A549 treated with Hydrocortisone at 1 μM for 4 hours (cell line): Measurements from ENCODE around the gene ASPA. TPM values are rescaled to one million over a fixed set of nuclear protein-coding genes. Genes with fewer than 3 reads are reported as not detected.

Experiments used
- total RNA-seq: library from RNA; stranded (reverse); fragments of 200-300 nt; extraction: Qiagen RNA extraction; gene quantifications from 5 replicates; pipeline ENCODE4 v1.2.3, GENCODE V29; 2022

Gene ASPA
- not detected in 5 replicates for total RNA-seq

DNA sequence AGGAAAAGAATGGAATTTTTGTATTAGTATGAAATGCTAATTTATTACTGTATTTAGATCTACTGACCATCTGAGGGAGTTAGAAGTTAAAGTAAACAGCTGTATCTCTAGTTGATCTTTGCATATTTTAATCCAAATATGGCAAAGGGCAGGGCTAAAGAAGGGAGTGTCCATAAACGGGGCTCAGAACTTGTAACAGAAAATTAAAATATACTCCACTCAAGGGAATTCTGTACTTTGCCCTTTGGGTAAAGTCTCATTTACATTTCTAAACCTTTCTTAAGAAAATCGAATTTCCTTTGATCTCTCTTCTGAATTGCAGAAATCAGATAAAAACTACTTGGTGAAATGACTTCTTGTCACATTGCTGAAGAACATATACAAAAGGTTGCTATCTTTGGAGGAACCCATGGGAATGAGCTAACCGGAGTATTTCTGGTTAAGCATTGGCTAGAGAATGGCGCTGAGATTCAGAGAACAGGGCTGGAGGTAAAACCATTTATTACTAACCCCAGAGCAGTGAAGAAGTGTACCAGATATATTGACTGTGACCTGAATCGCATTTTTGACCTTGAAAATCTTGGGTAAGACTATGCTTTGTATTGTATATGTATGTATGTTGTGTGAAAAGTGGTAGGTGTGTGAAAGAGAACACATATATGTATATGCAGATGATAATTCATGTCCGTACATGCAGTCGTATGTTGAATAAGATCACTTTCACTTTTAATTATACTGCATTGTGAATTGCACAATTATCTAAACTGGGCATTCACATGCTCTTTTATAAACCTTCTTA is at the start of gene ASPA:
TSS of gene ASPA (plus strand) at position 186 of the 799 bp plus-strand sequence. CDS start at position 349, 163 bp downstream.

DNA sequence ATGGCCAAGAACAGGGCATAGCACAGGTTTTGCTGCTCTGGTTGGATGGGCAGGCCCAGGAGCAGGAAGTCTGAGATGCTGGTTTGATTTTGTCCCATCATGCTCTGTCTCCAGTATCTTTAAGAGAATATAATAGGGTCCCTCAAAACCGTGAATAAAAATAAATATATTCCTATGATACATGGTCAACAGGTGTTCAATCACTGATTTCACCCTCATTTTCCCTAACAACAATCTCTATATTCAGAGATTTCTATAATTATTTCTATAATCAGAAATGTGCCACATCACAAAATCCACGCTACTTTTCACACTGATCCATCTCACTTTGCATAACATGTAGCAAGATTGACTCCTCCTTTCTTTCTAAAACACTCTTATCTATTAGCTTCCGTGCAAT is 42.1 kb upstream of the ASPA start, which contains the start of gene OR1E2:
TSS of gene OR1E2 (minus strand) at position 101 of the 400 bp plus-strand sequence. CDS start at position 101, 0 bp downstream.

DNA sequence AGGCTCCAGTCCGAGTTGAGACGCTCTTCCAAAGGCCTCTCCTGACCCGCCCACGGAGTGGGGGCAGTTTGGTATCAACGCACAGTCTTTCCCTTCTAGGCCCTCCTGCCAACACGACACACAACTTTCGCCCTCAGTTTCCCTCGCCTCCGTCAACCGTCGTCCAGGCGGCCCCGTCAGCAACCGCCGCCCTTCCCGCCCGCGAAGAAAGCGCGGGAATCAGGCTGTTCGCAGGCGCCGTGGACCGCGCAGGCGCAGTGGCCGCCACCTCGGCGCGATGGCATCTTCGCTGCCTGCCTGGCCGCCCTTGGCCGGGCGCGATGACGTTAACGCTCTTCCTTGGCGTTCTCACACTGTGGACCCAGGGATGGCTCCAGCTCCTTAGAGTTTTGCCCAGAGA is 4.2 kb upstream of the ASPA start, which contains the start of gene SPATA22:
TSS of gene SPATA22 (minus strand) at position 221 of the 400 bp plus-strand sequence. CDS start 2,494 bp downstream, outside the sequence.

Other genes starting within 250 kb of the ASPA start
- not detected in 5 replicates for gene OR3A1, start 177.6 kb upstream of the ASPA start, total RNA-seq
- not detected in 5 replicates for gene OR3A2, start 89.7 kb upstream of the ASPA start, total RNA-seq
- not detected in 5 replicates for gene OR1E1, start 77.6 kb upstream of the ASPA start, total RNA-seq
- gene OR3A3, start 64.6 kb upstream of the ASPA start, total RNA-seq = not detected in 5 replicates
- gene OR1E2, start 42.2 kb upstream of the ASPA start, total RNA-seq = not detected in 5 replicates
- gene SPATA22, start 4.2 kb upstream of the ASPA start, total RNA-seq = not detected in 5 replicates
- gene TRPV3, start 81.8 kb downstream of the ASPA start, total RNA-seq = 0.30 to 0.40 TPM (median 0.36 TPM) in 5 replicates
- gene TRPV1, start 133.4 kb downstream of the ASPA start, total RNA-seq = 3.5 to 4.1 TPM (median 3.9 TPM) in 5 replicates
- gene SHPK, start 160.3 kb downstream of the ASPA start, total RNA-seq = 13.9 to 17.2 TPM (median 15.4 TPM) in 5 replicates
- gene CTNS, start 160.8 kb downstream of the ASPA start, total RNA-seq = 11.8 to 17.0 TPM (median 12.2 TPM) in 5 replicates
- gene TAX1BP3, start 192.6 kb downstream of the ASPA start, total RNA-seq = 294 to 352 TPM (median 338 TPM) in 5 replicates
- 101 to 150 TPM (median 148 TPM) in 5 replicates for gene EMC6, start 192.8 kb downstream of the ASPA start, total RNA-seq
- gene P2RX5, start 220.2 kb downstream of the ASPA start, total RNA-seq = 19.9 to 24.4 TPM (median 23.6 TPM) in 5 replicates
- gene HASPIN, start 247.9 kb downstream of the ASPA start, total RNA-seq = 12.4 to 16.1 TPM (median 12.6 TPM) in 5 replicates